ENCODE results near the gene NAA20. TPM values are rescaled to one million over a fixed set of nuclear protein-coding genes. Genes with fewer than 3 reads are reported as not detected.

Gene NAA20
- total and polyA plus RNA-seq, 2 of the 13 experiments (the other 11 are each of a cell fraction or from before 2014, with no cell fraction given): 81.9 to 82.8 TPM

- TF ChIP-seq ZNF558 (CRISPR knock-in tag; IDR thresholded peaks at IDR 0.05; ENCODE audit: borderline replicate concordance): peak; percentile 97; the same call in 1 of the 2 replicates
- peak; percentile 97 for TF ChIP-seq DNMT1 (CRISPR knock-in tag; IDR thresholded peaks at IDR 0.05)
- TF ChIP-seq, protein P1, sequence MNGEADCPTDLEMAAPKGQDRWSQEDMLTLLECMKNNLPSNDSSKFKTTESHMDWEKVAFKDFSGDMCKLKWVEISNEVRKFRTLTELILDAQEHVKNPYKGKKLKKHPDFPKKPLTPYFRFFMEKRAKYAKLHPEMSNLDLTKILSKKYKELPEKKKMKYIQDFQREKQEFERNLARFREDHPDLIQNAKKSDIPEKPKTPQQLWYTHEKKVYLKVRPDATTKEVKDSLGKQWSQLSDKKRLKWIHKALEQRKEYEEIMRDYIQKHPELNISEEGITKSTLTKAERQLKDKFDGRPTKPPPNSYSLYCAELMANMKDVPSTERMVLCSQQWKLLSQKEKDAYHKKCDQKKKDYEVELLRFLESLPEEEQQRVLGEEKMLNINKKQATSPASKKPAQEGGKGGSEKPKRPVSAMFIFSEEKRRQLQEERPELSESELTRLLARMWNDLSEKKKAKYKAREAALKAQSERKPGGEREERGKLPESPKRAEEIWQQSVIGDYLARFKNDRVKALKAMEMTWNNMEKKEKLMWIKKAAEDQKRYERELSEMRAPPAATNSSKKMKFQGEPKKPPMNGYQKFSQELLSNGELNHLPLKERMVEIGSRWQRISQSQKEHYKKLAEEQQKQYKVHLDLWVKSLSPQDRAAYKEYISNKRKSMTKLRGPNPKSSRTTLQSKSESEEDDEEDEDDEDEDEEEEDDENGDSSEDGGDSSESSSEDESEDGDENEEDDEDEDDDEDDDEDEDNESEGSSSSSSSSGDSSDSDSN (CRISPR knock-in tag; IDR thresholded peaks at IDR 0.05): peak; percentile 100
- TF ChIP-seq, protein P2, sequence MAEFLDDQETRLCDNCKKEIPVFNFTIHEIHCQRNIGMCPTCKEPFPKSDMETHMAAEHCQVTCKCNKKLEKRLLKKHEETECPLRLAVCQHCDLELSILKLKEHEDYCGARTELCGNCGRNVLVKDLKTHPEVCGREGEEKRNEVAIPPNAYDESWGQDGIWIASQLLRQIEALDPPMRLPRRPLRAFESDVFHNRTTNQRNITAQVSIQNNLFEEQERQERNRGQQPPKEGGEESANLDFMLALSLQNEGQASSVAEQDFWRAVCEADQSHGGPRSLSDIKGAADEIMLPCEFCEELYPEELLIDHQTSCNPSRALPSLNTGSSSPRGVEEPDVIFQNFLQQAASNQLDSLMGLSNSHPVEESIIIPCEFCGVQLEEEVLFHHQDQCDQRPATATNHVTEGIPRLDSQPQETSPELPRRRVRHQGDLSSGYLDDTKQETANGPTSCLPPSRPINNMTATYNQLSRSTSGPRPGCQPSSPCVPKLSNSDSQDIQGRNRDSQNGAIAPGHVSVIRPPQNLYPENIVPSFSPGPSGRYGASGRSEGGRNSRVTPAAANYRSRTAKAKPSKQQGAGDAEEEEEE (CRISPR knock-in tag; IDR thresholded peaks at IDR 0.05; ENCODE audit: borderline replicate concordance): peak; percentile 95
- no peak for TF ChIP-seq ZNF629 (CRISPR knock-in tag; conservative IDR thresholded peaks at IDR 0.05)
These were observed at the start of gene NAA20 (continued) for GRCh38 chr20:20017001-20017843.

GRCh38 chr20:19967445-19967844 is 49.7 kb upstream of the NAA20 start:
- intact Hi-C loops (cut with micrococcal nuclease; ENCODE audit: unreplicated experiment) (no loop called here), in situ Hi-C loops (cut with HindIII; ENCODE audit: extremely low pct_ligation_motif_present, low pct_unique_long_range_greater_than_20kb) (no loop called here)
- Histone ChIP-seq H2AFZ (ENCODE audit: low read length) (no peak overlapping the region), H3K9ac (ENCODE audit: insufficient read depth, low read depth, low read length) (no peak overlapping the region), H3K4me2 (ENCODE audit: low read depth, low read length) (no peak overlapping the region), H3K9me3 (ENCODE audit: low read length) (no peaks in the 10 kb centered on the region), H3K36me3 (replicated peaks in 1 of 2; ENCODE audit: control insufficient read depth in 1 of 2, insufficient read depth in 2 of 2, low read length in 2 of 2) (no peaks in the 10 kb centered on the region), H3K27me3 (ENCODE audit: control insufficient read depth in 1 of 2, insufficient read depth in 2 of 2, low read length in 2 of 2) (no peaks in the 10 kb centered on the region), H4K20me1 (ENCODE audit: insufficient read depth, low read length) (no peaks in the 10 kb centered on the region), H3K79me2 (ENCODE audit: insufficient read depth, low read length) (no peaks in the 10 kb centered on the region), H3K4me1 (ENCODE audit: insufficient read depth, low read length) (peaks cover 60% of the 10 kb centered on the region), H3K27ac (ENCODE audit: extremely low read length, insufficient read depth, low read length) (no peak overlapping the region), H3K4me3 (replicated peaks in 1 of 3; ENCODE audit: insufficient read depth in 1 of 3, low read depth in 2 of 3, low read length in 3 of 3) (no peak overlapping the region)
- ChIA-PET POLR2A (interaction anchor here (1.2 kb wide), 1 partner anchor 10 kb away, joined by 4 read pairs; no protein-coding TSS in a partner anchor), CTCF (ENCODE audit: low intra/inter-chr PET ratio, low total read pairs) (no interaction called here)
- peak; percentile 65; the same call in 1 of the 2 replicates for TF ChIP-seq CEBPB (IDR thresholded peaks at IDR 0.05; ENCODE audit: borderline replicate concordance, low read depth, low read length)
- TF ChIP-seq, protein P3, sequence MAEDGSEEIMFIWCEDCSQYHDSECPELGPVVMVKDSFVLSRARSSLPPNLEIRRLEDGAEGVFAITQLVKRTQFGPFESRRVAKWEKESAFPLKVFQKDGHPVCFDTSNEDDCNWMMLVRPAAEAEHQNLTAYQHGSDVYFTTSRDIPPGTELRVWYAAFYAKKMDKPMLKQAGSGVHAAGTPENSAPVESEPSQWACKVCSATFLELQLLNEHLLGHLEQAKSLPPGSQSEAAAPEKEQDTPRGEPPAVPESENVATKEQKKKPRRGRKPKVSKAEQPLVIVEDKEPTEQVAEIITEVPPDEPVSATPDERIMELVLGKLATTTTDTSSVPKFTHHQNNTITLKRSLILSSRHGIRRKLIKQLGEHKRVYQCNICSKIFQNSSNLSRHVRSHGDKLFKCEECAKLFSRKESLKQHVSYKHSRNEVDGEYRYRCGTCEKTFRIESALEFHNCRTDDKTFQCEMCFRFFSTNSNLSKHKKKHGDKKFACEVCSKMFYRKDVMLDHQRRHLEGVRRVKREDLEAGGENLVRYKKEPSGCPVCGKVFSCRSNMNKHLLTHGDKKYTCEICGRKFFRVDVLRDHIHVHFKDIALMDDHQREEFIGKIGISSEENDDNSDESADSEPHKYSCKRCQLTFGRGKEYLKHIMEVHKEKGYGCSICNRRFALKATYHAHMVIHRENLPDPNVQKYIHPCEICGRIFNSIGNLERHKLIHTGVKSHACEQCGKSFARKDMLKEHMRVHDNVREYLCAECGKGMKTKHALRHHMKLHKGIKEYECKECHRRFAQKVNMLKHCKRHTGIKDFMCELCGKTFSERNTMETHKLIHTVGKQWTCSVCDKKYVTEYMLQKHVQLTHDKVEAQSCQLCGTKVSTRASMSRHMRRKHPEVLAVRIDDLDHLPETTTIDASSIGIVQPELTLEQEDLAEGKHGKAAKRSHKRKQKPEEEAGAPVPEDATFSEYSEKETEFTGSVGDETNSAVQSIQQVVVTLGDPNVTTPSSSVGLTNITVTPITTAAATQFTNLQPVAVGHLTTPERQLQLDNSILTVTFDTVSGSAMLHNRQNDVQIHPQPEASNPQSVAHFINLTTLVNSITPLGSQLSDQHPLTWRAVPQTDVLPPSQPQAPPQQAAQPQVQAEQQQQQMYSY (CRISPR knock-in tag; IDR thresholded peaks at IDR 0.05): no peak
- WGBS (ENCODE audit: low lambda C conversion rate): 78% methylated on average over 5 of the region's 5 CpGs
- ATAC-seq (no peak), DNase-seq (ENCODE audit: low spot score) (no peak), FAIRE-seq (no peak)
- BruUV-seq (replicated peaks): no TSS peak
